Activated T-cell treated with anti-CD3 and anti-CD28 coated beads for 1 hour (primary cell): ENCODE measurements around the gene NOTCH1.
A peak's percentile ranks its signal among the peaks of the same experiment; 100 is the strongest.

Experiments used
- DNase-seq: peaks from one replicate; pipeline ENCODE4 v3.0.0-alpha.2; 2020; ENCODE audit warnings: low read depth

Gene NOTCH1

DNA sequence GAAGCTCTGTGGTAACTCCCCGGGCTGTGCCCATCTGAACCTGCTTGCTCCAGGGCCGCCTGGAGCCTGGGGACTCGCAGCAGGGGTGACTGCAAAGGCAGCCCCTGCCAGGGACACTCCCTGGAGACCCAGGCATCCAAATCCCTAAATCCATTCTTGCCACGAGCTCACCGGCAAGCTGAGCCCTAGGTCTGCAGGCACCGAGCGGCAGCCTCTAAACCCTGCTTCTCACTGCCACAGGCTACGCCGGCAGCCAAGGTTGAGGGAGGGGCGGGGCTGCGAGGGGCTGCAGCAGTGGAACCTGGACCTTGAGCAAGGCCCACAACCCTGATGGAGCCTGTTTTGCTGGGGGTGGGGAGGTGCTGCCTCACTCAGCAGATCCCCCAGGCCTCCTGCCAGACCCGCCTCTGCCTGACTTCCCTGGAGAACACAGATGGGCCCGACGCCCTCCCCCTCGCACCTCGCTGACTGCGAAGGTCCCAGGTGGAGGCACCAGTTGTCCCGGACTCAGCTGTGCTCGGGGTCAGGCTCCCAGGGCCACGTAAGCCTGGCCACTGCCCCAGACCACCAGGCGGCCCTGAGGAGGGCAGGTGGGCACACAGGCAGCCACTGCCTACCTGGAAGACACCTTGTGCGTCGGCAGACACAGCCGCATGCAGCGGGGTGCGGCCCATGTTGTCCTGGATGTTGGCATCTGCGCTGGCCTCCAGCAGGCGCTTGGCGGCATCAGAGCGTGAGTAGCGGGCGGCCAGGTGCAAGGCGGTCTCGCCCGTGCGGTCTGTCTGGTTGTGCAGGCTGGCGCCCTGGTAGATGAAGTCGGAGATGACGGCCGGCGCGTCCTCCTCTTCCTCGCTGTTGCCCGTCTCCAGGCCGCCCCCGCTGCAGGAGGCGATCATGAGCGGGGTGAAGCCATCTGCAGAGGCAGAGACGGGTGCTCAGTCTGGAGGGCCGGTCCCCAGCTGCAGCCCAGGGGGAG, 45.6 kb downstream of the NOTCH1 start:
- DNase-seq: no peak

- no peak for DNase-seq
These were observed 46.5 kb downstream of the NOTCH1 start for GRCh38 chr9:136499071-136499934.

DNA sequence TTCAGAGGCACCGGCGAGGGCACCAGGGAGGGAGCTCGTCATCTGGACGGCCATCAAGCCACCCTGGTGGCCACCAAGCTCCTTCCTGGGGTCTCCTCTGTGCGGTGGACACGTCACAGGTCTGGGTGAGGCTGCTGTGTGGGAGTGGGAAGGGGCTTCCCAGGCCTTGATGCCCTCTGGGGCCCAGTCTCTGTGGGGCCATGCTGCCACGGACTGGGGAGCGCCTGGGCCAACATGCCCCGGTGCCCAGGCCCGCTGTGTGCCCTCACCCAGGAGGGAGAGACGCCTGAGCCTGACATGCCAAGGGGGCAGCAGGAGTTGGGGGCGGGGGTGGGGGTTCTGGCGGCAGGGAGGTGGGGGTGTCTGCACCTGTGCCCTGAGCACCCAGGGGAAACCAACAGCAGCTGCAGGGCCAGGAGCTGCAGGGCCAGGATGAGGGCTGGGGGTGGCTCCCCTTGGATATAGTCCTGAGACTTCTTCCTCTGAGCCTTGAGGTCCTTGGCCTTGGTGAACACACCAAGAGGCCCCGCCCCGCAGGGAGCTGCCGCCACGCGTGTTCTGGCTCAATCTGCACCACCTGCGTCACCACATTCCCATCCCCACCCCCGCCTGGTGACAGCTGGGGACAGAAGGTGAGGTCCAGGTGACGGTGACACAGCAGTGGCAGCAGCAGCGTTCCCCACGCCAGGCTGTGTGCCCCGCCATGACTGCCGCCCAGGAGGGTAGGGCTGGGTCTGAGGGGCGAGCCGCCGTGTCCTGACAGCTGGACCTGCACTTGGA, 47.7 kb downstream of the NOTCH1 start:
- no peak for DNase-seq

GRCh38 chr9:136496801-136497620, 48.8 kb downstream of the NOTCH1 start:
- no peak for DNase-seq

- DNase-seq: no peak
These were observed 49.7 kb downstream of the NOTCH1 start for GRCh38 chr9:136496181-136496580.

- no peak for DNase-seq
These were observed 50.5 kb downstream of the NOTCH1 start for GRCh38 chr9:136495238-136495800.

GRCh38 chr9:136494531-136495215, 51.2 kb downstream of the NOTCH1 start:
- no peak for DNase-seq

DNA sequence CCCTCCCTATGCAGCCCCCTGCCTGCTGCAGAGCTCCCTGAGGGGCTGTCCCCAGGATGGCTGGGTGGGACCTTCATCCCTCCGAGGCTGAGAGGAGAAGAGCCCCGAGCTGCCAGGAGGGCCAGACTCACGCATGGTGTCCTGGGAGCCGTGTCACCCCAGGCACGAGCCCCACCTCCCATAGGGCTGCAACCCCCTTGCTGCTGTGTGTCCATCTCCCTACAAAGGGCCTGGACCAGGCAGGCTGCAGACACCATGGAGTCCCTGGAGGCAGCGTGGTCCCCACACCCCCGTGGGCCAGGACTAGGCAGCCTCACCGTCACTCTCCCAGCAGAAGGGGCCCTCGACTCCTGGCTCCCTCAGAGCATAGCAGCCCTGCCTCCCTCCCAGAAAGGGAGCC, 51.8 kb downstream of the NOTCH1 start:
- DNase-seq: no peak

DNA sequence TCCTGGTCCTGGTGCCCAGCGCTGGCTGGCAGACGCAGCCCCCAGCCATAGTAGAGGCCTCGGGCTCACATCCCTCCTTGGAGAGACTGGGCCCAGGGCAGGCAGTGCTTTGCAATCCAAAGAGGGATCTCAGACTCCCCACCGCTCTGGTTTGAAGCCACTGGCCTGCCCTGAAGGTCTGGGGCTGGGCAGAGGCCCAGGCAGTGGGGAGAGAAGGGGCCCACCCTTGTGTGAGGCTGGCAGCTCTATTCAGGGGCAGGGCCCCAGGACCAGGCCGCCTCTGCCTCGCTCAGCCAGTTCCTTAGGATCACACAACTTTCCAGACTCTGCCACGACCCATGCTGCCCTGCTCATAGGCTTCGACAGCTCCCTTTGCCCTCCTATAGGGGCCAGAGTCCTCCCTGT, 52.3 kb downstream of the NOTCH1 start:
- no peak for DNase-seq

DNA sequence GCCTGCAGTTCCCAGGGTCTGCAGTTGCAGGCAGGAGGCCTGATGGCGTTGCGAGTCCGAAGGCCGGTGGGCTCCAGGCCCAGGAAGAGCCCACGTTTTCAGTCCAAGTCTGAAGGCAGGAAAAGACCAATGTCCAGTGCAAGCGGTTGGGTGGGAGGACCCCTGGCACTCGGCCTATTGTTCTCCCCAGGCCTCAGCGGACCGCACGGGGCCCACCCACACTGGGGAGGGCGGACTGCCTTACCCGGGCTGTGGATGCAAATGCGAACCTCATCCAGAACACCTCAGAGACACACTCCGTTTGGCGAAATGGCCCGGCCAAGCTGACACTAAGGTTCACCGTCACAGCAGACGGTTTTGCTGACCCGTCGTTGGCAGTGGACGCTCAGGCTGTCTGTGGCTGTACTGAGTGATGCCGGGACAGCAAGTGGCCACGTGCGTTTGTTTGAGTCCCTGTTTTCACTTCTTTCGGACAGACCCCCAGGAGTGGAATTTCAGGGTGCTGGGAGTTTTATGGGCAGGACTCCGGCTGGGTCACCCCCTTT, 52.8 kb downstream of the NOTCH1 start:
- no peak for DNase-seq

GRCh38 chr9:136489731-136490130, 56.1 kb downstream of the NOTCH1 start:
- DNase-seq: no peak

DNA sequence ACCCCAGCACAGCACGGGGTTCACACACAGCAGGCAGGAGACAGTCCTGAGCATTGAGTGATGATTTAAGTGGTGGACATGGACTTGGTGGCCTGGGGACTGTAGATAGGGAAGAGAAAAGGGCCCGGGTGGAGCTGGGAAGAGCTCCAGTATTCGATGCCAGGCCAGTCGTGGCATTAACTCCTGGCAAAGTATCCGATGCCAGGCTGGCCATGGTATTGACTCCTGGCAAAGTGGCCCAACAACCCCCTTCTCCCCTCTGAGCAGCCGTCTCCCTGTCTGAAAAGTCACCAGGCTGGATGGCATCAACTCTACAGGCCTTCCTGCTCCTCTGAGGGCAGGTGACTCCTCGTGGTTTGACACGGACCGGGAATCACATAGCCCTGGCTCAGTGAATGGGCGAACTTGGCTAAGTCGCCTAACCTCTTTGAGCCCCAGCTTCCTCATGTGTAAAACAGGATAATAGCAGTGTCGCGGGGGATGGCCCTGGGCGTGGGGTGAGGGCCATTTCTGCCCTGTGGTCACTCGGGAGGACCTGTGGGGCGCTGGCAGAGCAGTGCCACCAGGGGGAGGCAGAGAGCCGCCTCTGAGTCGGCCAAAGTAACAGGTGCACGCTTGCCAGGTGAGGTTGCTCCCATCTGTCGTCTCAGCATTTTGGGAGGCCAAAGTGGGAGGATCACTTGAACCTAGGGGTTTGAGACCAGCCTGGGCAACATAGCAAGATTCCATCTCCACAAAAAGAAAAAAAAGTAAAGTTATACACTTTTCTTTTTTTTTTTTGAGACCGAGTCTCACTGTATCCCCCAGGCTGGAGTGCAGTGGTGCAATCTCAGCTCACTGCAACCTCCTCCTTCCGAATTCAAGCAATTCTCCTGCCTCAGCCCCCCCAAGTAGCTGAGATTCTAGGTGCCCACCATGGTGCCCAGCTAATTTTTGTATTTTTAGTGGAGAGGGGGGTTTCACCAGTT, 57.3 kb downstream of the NOTCH1 start:
- DNase-seq: peak; percentile 74

GRCh38 chr9:136487672-136488071, 58.2 kb downstream of the NOTCH1 start:
- no peak for DNase-seq

DNA sequence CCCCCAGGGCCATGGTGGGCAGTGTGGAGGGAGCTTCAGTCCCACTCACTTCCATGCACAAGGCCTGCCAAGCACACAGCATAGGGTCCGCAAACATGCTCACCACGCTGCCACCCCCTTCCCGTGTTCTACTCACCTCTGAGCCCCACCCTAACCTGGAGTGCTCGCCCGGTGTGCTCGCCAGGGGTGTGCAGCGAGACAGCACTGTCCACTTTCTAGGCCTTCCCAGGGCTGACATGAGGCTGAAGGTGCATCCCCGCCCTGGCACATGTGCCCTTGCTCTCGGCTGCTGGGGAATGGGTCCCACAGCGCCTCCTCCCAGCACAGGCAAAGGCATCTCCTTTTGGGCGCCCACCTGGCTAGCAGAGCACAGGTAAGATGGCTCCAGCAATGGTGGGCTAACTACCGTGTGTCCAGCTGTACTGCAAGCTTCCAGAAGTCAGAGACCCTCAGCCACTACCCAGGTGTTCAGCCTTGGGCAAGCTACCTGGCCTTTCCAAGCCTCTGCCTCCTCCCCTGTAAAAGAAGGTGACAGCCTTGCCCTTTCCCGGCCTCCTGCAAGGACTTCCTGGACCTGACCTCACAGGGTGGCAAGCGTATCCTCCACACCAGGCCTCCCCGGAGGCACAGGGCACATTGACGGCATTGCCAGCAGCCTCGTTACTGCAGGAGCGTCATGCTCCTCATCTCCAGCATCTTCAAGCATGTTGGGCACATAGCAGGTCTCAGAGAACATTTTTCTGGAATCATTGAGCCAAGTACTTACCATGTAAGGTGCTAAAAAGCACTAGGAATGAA, 58.8 kb downstream of the NOTCH1 start:
- no peak for DNase-seq

DNA sequence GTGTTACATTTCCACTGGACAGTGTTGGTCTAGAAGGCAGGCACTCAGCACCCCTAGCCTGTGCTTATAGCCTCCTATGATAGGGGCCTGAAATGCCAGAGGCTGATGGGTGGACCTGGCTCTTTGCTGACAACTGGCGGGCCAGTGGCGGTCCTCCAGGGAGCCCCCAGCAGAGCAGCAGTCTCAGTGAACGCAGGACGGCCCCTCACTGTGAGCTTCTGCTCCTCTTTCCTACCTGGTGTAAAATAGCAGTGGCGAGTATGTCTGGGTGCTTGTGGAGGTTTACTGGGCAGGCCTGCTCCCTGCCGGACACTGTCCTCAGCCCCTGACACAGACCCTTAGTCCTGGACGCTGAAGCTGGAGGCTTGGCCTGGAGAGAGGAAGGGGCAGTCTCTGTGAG, 59.7 kb downstream of the NOTCH1 start:
- DNase-seq: no peak

DNA sequence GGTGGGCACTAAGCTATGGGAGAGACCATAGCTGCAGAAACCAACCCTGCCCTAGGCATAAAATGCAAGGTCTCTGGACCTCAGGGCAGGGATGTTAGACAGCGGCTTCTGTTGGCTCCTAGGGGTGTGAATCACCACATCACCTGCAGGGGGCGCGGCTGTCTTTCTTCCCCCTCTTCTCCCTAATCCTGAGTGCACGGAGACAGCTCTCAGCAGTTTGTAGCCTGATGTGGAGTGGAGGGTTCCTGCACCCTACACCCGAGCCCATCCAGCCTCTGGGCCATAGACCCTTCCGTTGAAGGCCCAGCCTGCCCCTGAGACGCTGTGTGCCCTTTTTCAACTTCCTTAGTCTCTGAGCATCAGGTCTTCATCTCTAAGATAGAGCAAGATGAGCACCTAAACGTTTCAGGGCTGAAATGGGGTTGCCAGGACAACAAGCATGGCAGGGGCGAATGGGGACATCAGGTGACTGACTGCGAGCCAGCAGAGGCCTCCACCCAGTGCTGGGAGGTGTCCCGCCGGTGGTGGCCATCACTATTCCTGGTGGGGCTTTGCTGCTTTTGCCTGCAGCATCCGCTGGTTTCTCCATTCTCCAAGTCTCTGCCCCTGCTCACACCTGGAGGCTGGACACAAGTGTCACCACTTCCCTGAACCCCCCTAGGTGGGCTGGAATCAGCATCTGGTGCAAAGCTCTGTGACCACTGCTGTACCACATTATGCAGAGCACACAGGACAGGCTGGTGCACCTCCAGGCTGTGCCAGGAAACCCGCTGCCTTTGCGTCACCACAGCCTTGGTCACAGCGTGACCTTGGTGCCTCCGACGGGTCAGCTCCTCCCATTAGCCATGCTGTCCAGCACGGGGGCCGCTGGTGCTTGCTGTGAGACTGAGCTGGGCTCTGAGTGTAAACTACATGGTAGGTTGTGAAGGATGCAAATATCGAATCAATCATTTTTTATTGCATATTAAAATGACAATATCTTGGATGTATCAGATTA, 60.5 kb downstream of the NOTCH1 start:
- peak; percentile 85 for DNase-seq
